Measurements from ENCODE around the gene RAD51B.

Gene RAD51B

DNA sequence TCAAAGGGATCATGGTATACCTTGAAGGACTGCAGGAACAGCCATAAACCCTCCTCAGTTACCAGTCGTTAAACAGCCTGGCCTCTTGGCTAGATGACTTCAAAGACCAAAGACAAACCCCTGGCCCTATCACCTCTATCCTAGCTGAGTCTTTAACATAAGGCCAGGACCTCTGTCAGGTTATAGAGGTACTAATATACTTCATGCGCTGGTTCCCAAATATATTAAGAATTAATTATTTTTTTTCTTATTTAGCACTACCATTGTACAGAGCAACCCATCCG, 459.8 kb downstream of the RAD51B start:
- no peak overlapping the region for H3K4me3 ChIP-seq (ENCODE audit: low read depth in 1 of 5, low read length in 5 of 5)
- H3K4me1 ChIP-seq (ENCODE audit: control insufficient read depth in 5 of 5, insufficient read depth in 5 of 5, low read length in 5 of 5), result peaks cover 13 to 27% (median 18%) of the 10 kb centered on the region in 5 donors
- H3K9me3 ChIP-seq (ENCODE audit: control insufficient read depth in 5 of 5, low read length in 5 of 5), result no peaks in the 10 kb centered on the region
- no peak overlapping the region for H3K27ac ChIP-seq (ENCODE audit: low read depth, low read length)
- H3K9ac ChIP-seq (ENCODE audit: low read length in 5 of 5), result no peak overlapping the region
- H3K36me3 ChIP-seq (ENCODE audit: control insufficient read depth in 5 of 5, insufficient read depth in 5 of 5, low read length in 5 of 5), result no peaks in the 10 kb centered on the region
- no peaks in the 10 kb centered on the region for H3K27me3 ChIP-seq (ENCODE audit: control insufficient read depth in 5 of 5, insufficient read depth in 4 of 5, low read length in 5 of 5)

- H3K4me3 ChIP-seq (ENCODE audit: low read depth in 1 of 5, low read length in 5 of 5), result no peak overlapping the region
- H3K27me3 ChIP-seq (ENCODE audit: control insufficient read depth in 5 of 5, insufficient read depth in 4 of 5, low read length in 5 of 5), result no peaks in the 10 kb centered on the region
- no peak overlapping the region for H3K9ac ChIP-seq (ENCODE audit: low read length in 5 of 5)
- no peaks in the 10 kb centered on the region for H3K9me3 ChIP-seq (ENCODE audit: control insufficient read depth in 5 of 5, low read length in 5 of 5)
- no peaks in the 10 kb centered on the region for H3K36me3 ChIP-seq (ENCODE audit: control insufficient read depth in 5 of 5, insufficient read depth in 5 of 5, low read length in 5 of 5)
- H3K27ac ChIP-seq (ENCODE audit: low read depth, low read length), result no peak overlapping the region
- H3K4me1 ChIP-seq (ENCODE audit: control insufficient read depth in 5 of 5, insufficient read depth in 5 of 5, low read length in 5 of 5), result peaks cover 13 to 32% (median 22%) of the 10 kb centered on the region in 5 donors
Observed at GRCh38 chr14:68279777-68280233, 460.2 kb downstream of the RAD51B start.

DNA sequence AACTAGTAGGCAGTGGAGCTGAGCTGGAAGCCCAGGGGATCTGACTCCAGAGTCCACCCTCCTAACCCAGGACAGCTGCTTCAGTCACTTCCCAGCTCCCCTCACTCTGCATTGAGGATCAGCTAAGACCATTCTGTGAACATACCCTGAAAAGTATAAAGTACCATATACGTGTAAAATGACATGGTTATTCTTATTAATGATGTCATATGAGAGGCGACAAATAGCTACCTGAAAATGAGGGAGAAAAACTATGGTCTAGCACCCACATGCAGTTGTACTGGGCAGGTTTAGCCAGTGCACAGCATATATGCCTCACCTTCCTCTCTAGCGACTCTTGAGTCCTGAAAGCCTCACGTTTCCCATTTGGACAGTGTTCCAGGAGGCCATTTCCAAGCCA, 461.9 kb downstream of the RAD51B start:
- peaks cover 15 to 39% (median 30%) of the 10 kb centered on the region in 5 donors for H3K4me1 ChIP-seq (ENCODE audit: control insufficient read depth in 5 of 5, insufficient read depth in 5 of 5, low read length in 5 of 5)
- no peaks in the 10 kb centered on the region for H3K27me3 ChIP-seq (ENCODE audit: control insufficient read depth in 5 of 5, insufficient read depth in 4 of 5, low read length in 5 of 5)
- no peaks in the 10 kb centered on the region for H3K9me3 ChIP-seq (ENCODE audit: control insufficient read depth in 5 of 5, low read length in 5 of 5)
- H3K36me3 ChIP-seq (ENCODE audit: control insufficient read depth in 5 of 5, insufficient read depth in 5 of 5, low read length in 5 of 5), result no peaks in the 10 kb centered on the region
- no peak overlapping the region for H3K27ac ChIP-seq (ENCODE audit: low read depth, low read length)
- H3K4me3 ChIP-seq (ENCODE audit: low read depth in 1 of 5, low read length in 5 of 5), result no peak overlapping the region
- no peak overlapping the region for H3K9ac ChIP-seq (ENCODE audit: low read length in 5 of 5)

DNA sequence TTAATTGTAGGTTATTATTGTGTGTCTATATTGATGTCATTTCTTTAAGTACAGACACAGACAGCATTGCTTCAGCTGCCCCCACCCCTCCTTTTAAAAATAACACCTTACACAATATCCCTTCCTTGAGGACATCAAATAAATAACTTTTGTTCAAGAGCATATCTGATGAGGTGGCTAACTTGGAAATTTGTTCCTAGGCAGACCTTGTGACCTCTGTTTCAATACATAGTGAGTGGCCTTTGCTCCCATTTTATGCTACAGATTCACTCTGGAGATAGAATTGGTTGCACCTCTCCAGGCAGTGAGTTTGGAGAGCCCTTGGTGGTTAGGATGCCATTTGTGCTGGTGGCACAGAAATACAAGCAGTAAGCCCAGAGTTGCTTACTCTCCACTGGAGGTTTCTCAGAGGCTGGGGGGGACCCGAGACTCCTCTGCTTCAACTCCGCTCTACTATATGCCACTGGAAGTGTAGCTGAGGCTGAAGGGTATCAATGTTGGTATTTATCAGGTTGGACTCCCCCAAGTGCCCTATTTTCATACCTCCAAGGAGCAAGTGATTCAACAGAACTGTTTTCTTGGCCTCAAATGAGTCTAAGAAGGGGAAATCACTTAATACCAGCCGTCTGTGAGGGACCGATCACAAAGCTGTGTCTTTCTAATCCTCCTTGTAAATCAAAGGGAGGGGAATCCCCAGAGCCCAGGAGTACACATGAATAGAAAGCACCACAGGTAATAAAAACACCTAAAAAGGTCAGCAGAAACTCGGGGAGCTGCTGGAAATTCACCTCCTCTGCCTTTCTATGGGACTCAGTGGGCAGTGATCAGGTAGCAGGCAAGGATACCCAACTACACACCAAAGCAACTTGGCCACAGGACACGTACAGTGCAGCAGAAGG, 463.1 kb downstream of the RAD51B start:
- peaks cover 15 to 39% (median 30%) of the 10 kb centered on the region in 5 donors for H3K4me1 ChIP-seq (ENCODE audit: control insufficient read depth in 5 of 5, insufficient read depth in 5 of 5, low read length in 5 of 5)
- peak overlapping the region in 1 of 5 donors; percentile 15 for H3K9ac ChIP-seq (ENCODE audit: low read length in 5 of 5)
- no peaks in the 10 kb centered on the region for H3K36me3 ChIP-seq (ENCODE audit: control insufficient read depth in 5 of 5, insufficient read depth in 5 of 5, low read length in 5 of 5)
- H3K27me3 ChIP-seq (ENCODE audit: control insufficient read depth in 5 of 5, insufficient read depth in 4 of 5, low read length in 5 of 5), result no peaks in the 10 kb centered on the region
- no peaks in the 10 kb centered on the region for H3K9me3 ChIP-seq (ENCODE audit: control insufficient read depth in 5 of 5, low read length in 5 of 5)
- no peak overlapping the region for H3K4me3 ChIP-seq (ENCODE audit: low read depth in 1 of 5, low read length in 5 of 5)
- peak overlapping the region; percentile 54 for H3K27ac ChIP-seq (ENCODE audit: low read depth, low read length)

DNA sequence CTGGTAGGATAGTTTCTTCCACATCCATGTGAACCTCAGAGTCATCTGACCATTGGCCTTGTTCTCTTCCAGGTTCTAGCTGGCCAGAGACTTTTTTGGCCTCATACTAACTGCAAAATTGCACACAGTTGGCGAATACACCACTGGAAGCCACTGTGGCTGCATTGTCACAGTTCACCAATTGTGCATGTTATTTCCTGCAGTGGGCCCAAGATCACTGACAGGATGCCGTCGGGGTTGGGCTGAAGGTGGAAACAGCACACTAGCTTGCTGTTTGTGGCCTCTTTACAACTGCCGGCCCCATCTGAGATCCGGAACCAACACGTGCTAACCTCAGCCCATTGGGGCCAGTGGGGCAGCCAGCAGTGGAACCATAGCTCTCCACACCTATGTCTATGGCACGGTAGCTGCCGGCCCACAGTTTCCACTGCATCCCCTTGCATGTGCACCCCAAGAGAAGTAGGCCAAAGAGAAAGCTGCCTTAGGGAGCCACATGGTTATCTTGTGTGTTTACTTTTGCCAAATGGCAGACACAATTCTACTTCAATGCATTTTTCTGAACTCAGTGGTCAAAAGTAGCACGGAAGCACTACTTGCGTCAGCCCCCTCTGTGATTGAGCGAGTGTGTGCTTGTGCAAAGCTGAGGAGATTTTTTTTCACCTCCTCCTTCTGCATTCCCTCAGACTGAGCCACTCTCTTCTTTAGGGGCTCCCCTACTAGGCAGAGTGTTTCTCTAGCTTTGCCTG, 464.0 kb downstream of the RAD51B start:
- peak overlapping the region in 1 of 5 donors; percentile 27 for H3K4me3 ChIP-seq (ENCODE audit: low read depth in 1 of 5, low read length in 5 of 5)
- H3K9ac ChIP-seq (ENCODE audit: low read length in 5 of 5), result peak overlapping the region in 1 of 5 donors; percentile 15
- H3K4me1 ChIP-seq (ENCODE audit: control insufficient read depth in 5 of 5, insufficient read depth in 5 of 5, low read length in 5 of 5), result peaks cover 15 to 38% (median 30%) of the 10 kb centered on the region in 5 donors
- no peaks in the 10 kb centered on the region for H3K9me3 ChIP-seq (ENCODE audit: control insufficient read depth in 5 of 5, low read length in 5 of 5)
- no peaks in the 10 kb centered on the region for H3K27me3 ChIP-seq (ENCODE audit: control insufficient read depth in 5 of 5, insufficient read depth in 4 of 5, low read length in 5 of 5)
- no peaks in the 10 kb centered on the region for H3K36me3 ChIP-seq (ENCODE audit: control insufficient read depth in 5 of 5, insufficient read depth in 5 of 5, low read length in 5 of 5)
- peak overlapping the region; percentile 54 for H3K27ac ChIP-seq (ENCODE audit: low read depth, low read length)

GRCh38 chr14:68284333-68284732, 464.8 kb downstream of the RAD51B start:
- Histone ChIP-seq H3K4me1 (ENCODE audit: control insufficient read depth in 5 of 5, insufficient read depth in 5 of 5, low read length in 5 of 5) (peaks cover 15 to 31% (median 30%) of the 10 kb centered on the region in 5 donors), H3K36me3 (ENCODE audit: control insufficient read depth in 5 of 5, insufficient read depth in 5 of 5, low read length in 5 of 5) (no peaks in the 10 kb centered on the region), H3K27me3 (ENCODE audit: control insufficient read depth in 5 of 5, insufficient read depth in 4 of 5, low read length in 5 of 5) (no peaks in the 10 kb centered on the region), H3K9me3 (ENCODE audit: control insufficient read depth in 5 of 5, low read length in 5 of 5) (no peaks in the 10 kb centered on the region), H3K4me3 (ENCODE audit: low read depth in 1 of 5, low read length in 5 of 5) (no peak overlapping the region), H3K9ac (ENCODE audit: low read length in 5 of 5) (peak overlapping the region in 1 of 5 donors; percentile 21), H3K27ac (ENCODE audit: low read depth, low read length) (peak overlapping the region; percentile 77)

- H3K36me3 ChIP-seq (ENCODE audit: control insufficient read depth in 5 of 5, insufficient read depth in 5 of 5, low read length in 5 of 5), result no peaks in the 10 kb centered on the region
- no peaks in the 10 kb centered on the region for H3K27me3 ChIP-seq (ENCODE audit: control insufficient read depth in 5 of 5, insufficient read depth in 4 of 5, low read length in 5 of 5)
- H3K27ac ChIP-seq (ENCODE audit: low read depth, low read length), result peak overlapping the region; percentile 77
- no peak overlapping the region for H3K4me3 ChIP-seq (ENCODE audit: low read depth in 1 of 5, low read length in 5 of 5)
- peaks cover 15 to 31% (median 30%) of the 10 kb centered on the region in 5 donors for H3K4me1 ChIP-seq (ENCODE audit: control insufficient read depth in 5 of 5, insufficient read depth in 5 of 5, low read length in 5 of 5)
- peak overlapping the region in 2 of 5 donors; percentile 21 to 49 for H3K9ac ChIP-seq (ENCODE audit: low read length in 5 of 5)
- no peaks in the 10 kb centered on the region for H3K9me3 ChIP-seq (ENCODE audit: control insufficient read depth in 5 of 5, low read length in 5 of 5)
Observed at GRCh38 chr14:68284834-68285233, 465.3 kb downstream of the RAD51B start.

DNA sequence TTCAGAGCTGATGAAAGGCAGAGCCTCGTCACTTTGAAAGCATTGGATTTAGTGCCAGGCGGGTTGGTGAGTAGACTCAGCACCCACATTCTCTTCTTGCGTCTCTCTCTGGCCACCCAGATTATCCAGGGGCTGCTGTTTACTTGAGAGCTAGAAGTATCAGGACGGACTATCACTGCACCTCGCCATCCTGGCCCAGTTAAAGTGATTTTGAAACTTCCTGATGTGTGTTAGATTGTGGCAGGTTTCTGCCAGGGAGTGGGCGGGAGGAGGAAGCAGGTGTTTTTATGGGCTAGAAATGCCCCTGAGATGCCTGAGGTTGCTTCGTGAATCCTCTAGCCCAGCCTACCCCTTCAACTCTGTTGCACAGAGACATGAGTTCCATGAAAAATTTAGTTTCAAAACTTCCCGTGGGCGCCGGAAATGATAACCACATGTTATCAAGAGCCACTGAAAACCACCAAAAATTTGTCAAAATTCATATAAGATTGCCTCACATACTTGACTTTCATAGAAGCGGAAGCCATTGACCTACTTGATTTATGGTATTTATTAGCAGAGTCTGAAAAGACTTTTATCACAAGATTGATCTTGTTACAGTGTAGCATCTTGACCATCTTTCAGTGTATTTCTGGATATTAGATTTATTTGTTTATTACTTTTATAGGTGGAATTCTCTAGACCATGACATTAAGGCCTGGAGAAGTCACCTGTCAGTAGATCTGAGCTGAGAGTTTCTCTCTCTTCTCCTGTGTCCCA, 466.0 kb downstream of the RAD51B start:
- Histone ChIP-seq H3K9me3 (ENCODE audit: control insufficient read depth in 5 of 5, low read length in 5 of 5) (no peaks in the 10 kb centered on the region), H3K27me3 (ENCODE audit: control insufficient read depth in 5 of 5, insufficient read depth in 4 of 5, low read length in 5 of 5) (no peaks in the 10 kb centered on the region), H3K4me3 (ENCODE audit: low read depth in 1 of 5, low read length in 5 of 5) (no peak overlapping the region), H3K9ac (ENCODE audit: low read length in 5 of 5) (peak overlapping the region in 2 of 5 donors; percentile 21 to 49), H3K27ac (ENCODE audit: low read depth, low read length) (peak overlapping the region; percentile 77), H3K4me1 (ENCODE audit: control insufficient read depth in 5 of 5, insufficient read depth in 5 of 5, low read length in 5 of 5) (peaks cover 15 to 31% (median 30%) of the 10 kb centered on the region in 5 donors), H3K36me3 (ENCODE audit: control insufficient read depth in 5 of 5, insufficient read depth in 5 of 5, low read length in 5 of 5) (no peaks in the 10 kb centered on the region)

DNA sequence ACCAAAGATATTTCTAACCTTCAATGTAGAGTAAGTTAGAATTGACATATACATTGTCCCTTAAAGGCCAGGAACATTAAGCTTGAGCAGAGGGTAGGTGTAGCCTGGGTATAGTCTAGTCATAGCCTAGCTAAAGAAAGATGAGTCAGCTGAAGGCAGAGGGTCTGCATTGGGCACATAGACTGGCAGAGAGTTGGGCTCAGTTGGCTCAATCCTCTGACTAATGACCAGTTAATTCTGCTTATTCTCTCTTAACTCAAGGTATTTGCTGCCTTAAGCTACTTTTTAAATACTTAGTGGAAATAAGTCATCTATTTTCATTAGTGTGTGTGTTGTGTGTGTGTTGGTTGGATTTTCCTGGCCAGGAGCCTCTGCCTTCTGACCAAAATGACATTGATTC, 467.1 kb downstream of the RAD51B start:
- H3K27me3 ChIP-seq (ENCODE audit: control insufficient read depth in 5 of 5, insufficient read depth in 4 of 5, low read length in 5 of 5), result no peaks in the 10 kb centered on the region
- no peaks in the 10 kb centered on the region for H3K36me3 ChIP-seq (ENCODE audit: control insufficient read depth in 5 of 5, insufficient read depth in 5 of 5, low read length in 5 of 5)
- no peaks in the 10 kb centered on the region for H3K9me3 ChIP-seq (ENCODE audit: control insufficient read depth in 5 of 5, low read length in 5 of 5)
- no peak overlapping the region for H3K4me3 ChIP-seq (ENCODE audit: low read depth in 1 of 5, low read length in 5 of 5)
- H3K9ac ChIP-seq (ENCODE audit: low read length in 5 of 5), result no peak overlapping the region
- no peak overlapping the region for H3K27ac ChIP-seq (ENCODE audit: low read depth, low read length)
- H3K4me1 ChIP-seq (ENCODE audit: control insufficient read depth in 5 of 5, insufficient read depth in 5 of 5, low read length in 5 of 5), result peaks cover 15 to 31% (median 30%) of the 10 kb centered on the region in 5 donors
